ENCODE results near the gene FANCG. TPM values are rescaled to one million over a fixed set of nuclear protein-coding genes. Genes with fewer than 3 reads are reported as not detected.
A peak's percentile ranks its signal among the peaks of the same experiment; 100 is the strongest.

FANCG gene
- total RNA-seq, 4 donors from 2014 or later: 1.8 to 29.1 (median 8.3) TPM

DNA sequence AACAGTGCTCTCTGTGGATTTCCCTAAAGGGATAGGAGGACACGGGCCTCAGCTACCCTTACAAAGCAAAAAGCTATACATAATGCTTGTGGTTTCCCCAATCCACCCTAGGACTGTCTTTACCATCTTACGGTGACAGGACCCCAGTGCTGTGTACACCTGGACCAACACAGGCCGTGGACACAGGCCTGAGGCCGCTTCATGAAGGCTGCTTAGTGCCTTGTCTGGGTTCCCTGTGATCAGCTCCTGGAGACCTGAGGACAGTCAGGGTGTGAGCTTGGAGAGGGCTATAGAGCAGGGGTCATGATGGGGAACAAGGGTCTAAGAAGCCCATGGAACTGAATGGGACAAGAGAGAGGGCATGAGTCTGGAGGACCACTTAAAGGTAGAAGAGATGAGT, 2.9 kb downstream of the FANCG start:
- Histone ChIP-seq H3K9me3 (no peaks in the 10 kb centered on the region), H3K36me3 (no peaks in the 10 kb centered on the region), H3K4me1 (peaks cover 0 to 6% of the 10 kb centered on the region in 2 donors), H3K4me3 (no peak overlapping the region), H3K27ac (no peak overlapping the region), H3K27me3 (no peaks in the 10 kb centered on the region)
- intact Hi-C loops (cut with DNase I; ENCODE audit: low total_unique reads): loop anchor here (10.0 kb wide), 1 partner anchor 92 kb away; the partner anchor contains the start of gene DNAJB5
- no peak for DNase-seq
- TF ChIP-seq CTCF (IDR thresholded peaks at IDR 0.05): no peak
- TF ChIP-seq POLR2A (IDR thresholded peaks at IDR 0.05): no peak

- no peak for DNase-seq
Measured at GRCh38 chr9:35075358-35075757, 4.4 kb downstream of the FANCG start.

DNA sequence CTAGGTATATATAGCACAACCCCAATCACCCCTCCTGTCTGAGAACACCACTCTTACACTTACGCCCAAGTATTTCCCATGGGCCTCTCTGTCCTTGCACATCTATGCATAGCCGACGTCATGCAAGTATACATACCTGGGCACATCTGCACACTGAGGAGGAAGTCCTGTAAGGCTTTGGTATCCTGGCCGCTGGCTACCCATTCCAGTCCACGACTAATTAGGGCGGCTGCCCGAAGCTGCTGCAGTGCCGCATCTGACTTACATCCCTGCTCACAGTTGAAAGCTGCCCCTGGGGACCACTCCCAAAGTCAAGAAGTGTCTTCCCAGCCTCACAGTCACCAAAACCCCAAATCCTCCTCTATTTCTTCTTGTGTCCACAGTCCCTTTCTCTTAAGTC, 5.0 kb downstream of the FANCG start:
- no peak overlapping the region for H3K27ac ChIP-seq
- no peak overlapping the region for H3K4me3 ChIP-seq
- TF ChIP-seq CTCF (IDR thresholded peaks at IDR 0.05) (no peak), POLR2A (IDR thresholded peaks at IDR 0.05) (no peak)
- no peak for DNase-seq
- intact Hi-C loops (cut with DNase I; ENCODE audit: low total_unique reads): loop anchor here (10.0 kb wide), 1 partner anchor 90 kb away; the partner anchor contains the start of gene DNAJB5
- H3K27me3 ChIP-seq: no peaks in the 10 kb centered on the region
- no peaks in the 10 kb centered on the region for H3K36me3 ChIP-seq
- H3K9me3 ChIP-seq: no peaks in the 10 kb centered on the region
- H3K4me1 ChIP-seq: peaks cover 13 to 17% of the 10 kb centered on the region in 2 donors

More at GRCh38 chr9:35075358-35075757, 4.4 kb downstream of the FANCG start:
- H3K4me3 ChIP-seq: no peak overlapping the region
- H3K36me3 ChIP-seq: no peaks in the 10 kb centered on the region
- no peaks in the 10 kb centered on the region for H3K9me3 ChIP-seq
- no peak overlapping the region for H3K27ac ChIP-seq
- H3K27me3 ChIP-seq: no peaks in the 10 kb centered on the region
- H3K4me1 ChIP-seq: peaks cover 7 to 11% of the 10 kb centered on the region in 2 donors
- intact Hi-C loops (cut with DNase I; ENCODE audit: low total_unique reads): loop anchor here (10.0 kb wide), 1 partner anchor 91 kb away; the partner anchor contains the start of gene DNAJB5
- TF ChIP-seq POLR2A (IDR thresholded peaks at IDR 0.05) (no peak), CTCF (IDR thresholded peaks at IDR 0.05) (no peak)

- Histone ChIP-seq H3K4me1 (peaks cover 16 to 17% of the 10 kb centered on the region in 2 donors), H3K36me3 (no peaks in the 10 kb centered on the region), H3K9me3 (no peaks in the 10 kb centered on the region), H3K27ac (no peak overlapping the region), H3K27me3 (no peaks in the 10 kb centered on the region), H3K4me3 (no peak overlapping the region)
- no peak for TF ChIP-seq POLR2A (IDR thresholded peaks at IDR 0.05)
- TF ChIP-seq CTCF (IDR thresholded peaks at IDR 0.05): no peak
- no peak for DNase-seq
- intact Hi-C loops (cut with DNase I; ENCODE audit: low total_unique reads): loop anchor here (10.0 kb wide), 1 partner anchor 89 kb away; the partner anchor contains the start of gene DNAJB5
Measured at GRCh38 chr9:35074141-35074540, 5.6 kb downstream of the FANCG start.

DNA sequence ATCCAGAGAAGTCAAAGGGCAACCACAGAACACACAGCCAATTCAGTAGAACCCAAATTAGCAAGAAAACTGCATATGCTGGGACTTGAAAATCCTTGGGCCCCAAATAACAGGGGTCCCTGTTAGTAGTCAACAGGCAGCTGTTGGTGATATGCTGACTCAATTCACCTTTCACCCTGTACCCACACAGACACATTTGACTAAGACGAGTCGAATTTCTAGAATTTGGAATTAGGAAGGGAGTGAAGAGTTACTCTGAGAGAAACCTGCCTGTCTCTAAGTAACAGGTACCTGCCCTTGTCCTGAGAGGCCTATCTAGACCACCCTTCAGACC, 6.5 kb downstream of the FANCG start:
- H3K9me3 ChIP-seq: no peaks in the 10 kb centered on the region
- DNase-seq: no peak
- peak overlapping the region; percentile 98 to 100 for H3K27ac ChIP-seq
- H3K4me1 ChIP-seq: peaks cover 17 to 19% of the 10 kb centered on the region in 2 donors
- no peaks in the 10 kb centered on the region for H3K27me3 ChIP-seq
- intact Hi-C loops (cut with DNase I; ENCODE audit: low total_unique reads): loop anchor here (10.0 kb wide), 1 partner anchor 88 kb away; the partner anchor contains the start of gene DNAJB5
- TF ChIP-seq CTCF (IDR thresholded peaks at IDR 0.05): no peak
- TF ChIP-seq POLR2A (IDR thresholded peaks at IDR 0.05): no peak
- no peak overlapping the region for H3K4me3 ChIP-seq
- H3K36me3 ChIP-seq: no peaks in the 10 kb centered on the region

Measured in uterus (tissue), 4 donors.